ENCODE measurements around the gene BMF. TPM values are rescaled to one million over a fixed set of nuclear protein-coding genes. Genes with fewer than 3 reads are reported as not detected.
A peak's percentile ranks its signal among the peaks of the same experiment; 100 is the strongest.

BMF gene
- total RNA-seq, 1 donor from 2014 or later = 7.4 TPM

GRCh38 chr15:40051616-40052415, 56.9 kb downstream of the BMF start:
- DNase-seq (ENCODE audit: low read depth) = no peak

GRCh38 chr15:40050788-40051470, 57.8 kb downstream of the BMF start:
- no peak for DNase-seq (ENCODE audit: low read depth)

- no peak for DNase-seq (ENCODE audit: low read depth)
These were observed 59.7 kb downstream of the BMF start for GRCh38 chr15:40048926-40049475.

GRCh38 chr15:40048211-40048792, 60.4 kb downstream of the BMF start:
- no peak for DNase-seq (ENCODE audit: low read depth)

GRCh38 chr15:40047415-40048210, 61.1 kb downstream of the BMF start:
- no peak for DNase-seq (ENCODE audit: low read depth)

GRCh38 chr15:40046721-40047414, 61.8 kb downstream of the BMF start:
- DNase-seq (ENCODE audit: low read depth) = peak; percentile 37

- DNase-seq (ENCODE audit: low read depth) = peak; percentile 75
These were observed 63.0 kb downstream of the BMF start for GRCh38 chr15:40045572-40046217.

- peak; percentile 88 for DNase-seq (ENCODE audit: low read depth)
These were observed 63.7 kb downstream of the BMF start for GRCh38 chr15:40044717-40045571.

GRCh38 chr15:40043927-40044716, 64.6 kb downstream of the BMF start:
- no peak for DNase-seq (ENCODE audit: low read depth)

- no peak for DNase-seq (ENCODE audit: low read depth)
These were observed 65.8 kb downstream of the BMF start for GRCh38 chr15:40042791-40043320.

GRCh38 chr15:40040770-40041169, 67.9 kb downstream of the BMF start:
- DNase-seq (ENCODE audit: low read depth) = no peak

- no peak for DNase-seq (ENCODE audit: low read depth)
These were observed 68.4 kb downstream of the BMF start for GRCh38 chr15:40040293-40040635.

- DNase-seq (ENCODE audit: low read depth) = peak; percentile 95
These were observed 69.8 kb downstream of the BMF start, which contains the start of gene SRP14 for GRCh38 chr15:40038638-40039543. Gene SRP14 (minus strand): TSS chr15:40039181. CDS start chr15:40039116, 65 bp downstream.

GRCh38 chr15:40038275-40038637, 70.4 kb downstream of the BMF start:
- no peak for DNase-seq (ENCODE audit: low read depth)
